ENCODE measurements around the gene PCDHGA4. TPM values are rescaled to one million over a fixed set of nuclear protein-coding genes. Genes with fewer than 3 reads are reported as not detected.
"Not testable (repeated sequence)": the region's sequence is repeated elsewhere in the genome, so short reads cannot be mapped to it uniquely, and the experiment has no call there.

The PCDHGA4 gene
- total and polyA plus RNA-seq, 2 donors from 2014 or later, result 0.13 to 3.9 TPM

- intact Hi-C loops (cut with DNase I), result no loop called here
- H3K27me3 ChIP-seq (ENCODE audit: control insufficient read depth, insufficient read depth, low read length), result no peaks in the 10 kb centered on the region
- no peaks in the 10 kb centered on the region for H3K36me3 ChIP-seq (ENCODE audit: control insufficient read depth in 2 of 3, insufficient read depth in 3 of 3, low read length in 3 of 3)
- FAIRE-seq (no peak), DNase-seq (peak in 1 of 5 donors; percentile 9)
- H3K27ac ChIP-seq (ENCODE audit: low read depth in 2 of 2, low read length in 2 of 2), result no peak within 1 kb of the TSS
- no peak within 1 kb of the TSS for H3K9ac ChIP-seq (ENCODE audit: low read length in 3 of 3)
- TF ChIP-seq CTCF (IDR thresholded peaks at IDR 0.05; ENCODE audit: borderline replicate concordance, extremely low read depth, insufficient read depth), result peak; percentile 21
- peak within 1 kb of the TSS in 1 of 3 donors; percentile 8 for H3K4me3 ChIP-seq (ENCODE audit: low read length in 3 of 3)
- H3K9me3 ChIP-seq (ENCODE audit: control insufficient read depth in 2 of 3, insufficient read depth in 1 of 3, low read length in 3 of 3), result peaks cover 0 to 39% (median 17%) of the 10 kb centered on the region in 3 donors
- no peaks in the 10 kb centered on the region for H3K4me1 ChIP-seq (ENCODE audit: control insufficient read depth in 2 of 3, insufficient read depth in 2 of 3, low read depth in 1 of 3, low read length in 3 of 3)
These were observed 24.3 kb upstream of the PCDHGA4 start, which contains the start of gene PCDHGA1 for GRCh38 chr5:141330299-141331080. Gene PCDHGA1 (plus strand): TSS chr5:141330514.

GRCh38 chr5:141332571-141332970 is 22.2 kb upstream of the PCDHGA4 start:
- H3K27ac ChIP-seq (ENCODE audit: low read depth in 2 of 2, low read length in 2 of 2); H3K27me3 ChIP-seq (ENCODE audit: control insufficient read depth, insufficient read depth, low read length); H3K4me3 ChIP-seq (ENCODE audit: low read length in 3 of 3); FAIRE-seq; H3K36me3 ChIP-seq (ENCODE audit: control insufficient read depth in 2 of 3, insufficient read depth in 3 of 3, low read length in 3 of 3); H3K9ac ChIP-seq (ENCODE audit: low read length in 3 of 3); DNase-seq; H3K4me1 ChIP-seq (ENCODE audit: control insufficient read depth in 2 of 3, insufficient read depth in 2 of 3, low read depth in 1 of 3, low read length in 3 of 3); intact Hi-C loops (cut with DNase I): not testable (repeated sequence)
- peaks cover 0 to 45% (median 18%) of the 10 kb centered on the region in 3 donors for H3K9me3 ChIP-seq (ENCODE audit: control insufficient read depth in 2 of 3, insufficient read depth in 1 of 3, low read length in 3 of 3)

GRCh38 chr5:141338538-141339306 is 16.1 kb upstream of the PCDHGA4 start, which contains the start of gene PCDHGA2:
Gene PCDHGA2 (plus strand): TSS chr5:141338760.
- H3K4me1 ChIP-seq (ENCODE audit: control insufficient read depth in 2 of 3, insufficient read depth in 2 of 3, low read depth in 1 of 3, low read length in 3 of 3), result no peaks in the 10 kb centered on the region
- TF ChIP-seq CTCF (IDR thresholded peaks at IDR 0.05; ENCODE audit: borderline replicate concordance, extremely low read depth, insufficient read depth), result peak; percentile 18
- no peaks in the 10 kb centered on the region for H3K27me3 ChIP-seq (ENCODE audit: control insufficient read depth, insufficient read depth, low read length)
- H3K9ac ChIP-seq (ENCODE audit: low read length in 3 of 3), result no peak within 1 kb of the TSS
- H3K36me3 ChIP-seq (ENCODE audit: control insufficient read depth in 2 of 3, insufficient read depth in 3 of 3, low read length in 3 of 3), result no peaks in the 10 kb centered on the region
- intact Hi-C loops (cut with DNase I), result no loop called here
- FAIRE-seq (no peak), DNase-seq (peak in 3 of 5 donors; percentile 57 to 80 (median 76))
- no peak within 1 kb of the TSS for H3K27ac ChIP-seq (ENCODE audit: low read depth in 2 of 2, low read length in 2 of 2)
- H3K9me3 ChIP-seq (ENCODE audit: control insufficient read depth in 2 of 3, insufficient read depth in 1 of 3, low read length in 3 of 3), result peaks cover 0 to 56% (median 26%) of the 10 kb centered on the region in 3 donors
- peak within 1 kb of the TSS; percentile 31 to 55 (median 42) for H3K4me3 ChIP-seq (ENCODE audit: low read length in 3 of 3)

- H3K27me3 ChIP-seq (ENCODE audit: control insufficient read depth, insufficient read depth, low read length); DNase-seq; H3K4me3 ChIP-seq (ENCODE audit: low read length in 3 of 3): not testable (repeated sequence)
These were observed 14.0 kb upstream of the PCDHGA4 start for GRCh38 chr5:141340781-141341354.

More at GRCh38 chr5:141340781-141341354, 14.0 kb upstream of the PCDHGA4 start:
- H3K36me3 ChIP-seq (ENCODE audit: control insufficient read depth in 2 of 3, insufficient read depth in 3 of 3, low read length in 3 of 3); H3K9ac ChIP-seq (ENCODE audit: low read length in 3 of 3); H3K4me1 ChIP-seq (ENCODE audit: control insufficient read depth in 2 of 3, insufficient read depth in 2 of 3, low read depth in 1 of 3, low read length in 3 of 3); FAIRE-seq; H3K27ac ChIP-seq (ENCODE audit: low read depth in 2 of 2, low read length in 2 of 2); intact Hi-C loops (cut with DNase I): not testable (repeated sequence)
- H3K9me3 ChIP-seq (ENCODE audit: control insufficient read depth in 2 of 3, insufficient read depth in 1 of 3, low read length in 3 of 3), result peaks cover 2 to 66% (median 24%) of the 10 kb centered on the region in 3 donors

Measured in kidney (tissue), 14 donors.